Stimulated activated naive B cell treated with anti-CD40 and anti-IgM and Interleukin-4, amounts not matched to agents 10 μg/mL and 1 μg/mL and 100 μg/mL, for 72 hours (primary cell): Measurements from ENCODE around the gene XCR1.

Experiments
- ATAC-seq, 2 donors: fragments of 150-1000 bp; cut with Tn5 transposase; replicated peaks; 2 replicates each; pipeline ENCODE4 v1.10.0; 2021; ENCODE audit warnings: moderate library complexity in 1 of 2
- DNase-seq: peaks from one replicate; pipeline ENCODE4 v3.0.0; 2021
- H3K27ac Mint-ChIP-seq: one replicate; pipeline ENCODE4 v1.8.0; 2022; ENCODE audit warnings: mild to moderate bottlenecking, mixed read lengths
- H3K27me3 Mint-ChIP-seq, 2 donors: one replicate each; pipeline ENCODE4 v1.8.0; 2022; ENCODE audit warnings: mixed read lengths in 2 of 2
- H3K36me3 Mint-ChIP-seq, 2 donors: one replicate each; pipeline ENCODE4 v1.8.0; 2022; ENCODE audit warnings: mixed read lengths in 2 of 2, mild to moderate bottlenecking in 1 of 2
- H3K4me1 Mint-ChIP-seq, 2 donors: one replicate each; pipeline ENCODE4 v1.8.0; 2022; ENCODE audit warnings: mixed read lengths in 2 of 2, mild to moderate bottlenecking in 1 of 2
- H3K4me3 Mint-ChIP-seq, 2 donors: one replicate each; pipeline ENCODE4 v1.8.0; 2022; ENCODE audit warnings: mild to moderate bottlenecking in 2 of 2, mixed read lengths in 2 of 2, moderate library complexity in 1 of 2
- H3K9me3 Mint-ChIP-seq, 2 donors: one replicate each; pipeline ENCODE4 v1.8.0; 2022; ENCODE audit warnings: mixed read lengths in 2 of 2, mild to moderate bottlenecking in 1 of 2

XCR1 gene

GRCh38 chr3:46029953-46030543 lies 2.8 kb upstream of the XCR1 start:
- peaks cover 6 to 18% of the 10 kb centered on the region in 2 donors for H3K4me1 Mint-ChIP-seq
- peaks cover 2 to 16% of the 10 kb centered on the region in 2 donors for H3K36me3 Mint-ChIP-seq
- H3K9me3 Mint-ChIP-seq = peaks cover 10 to 15% of the 10 kb centered on the region in 2 donors
- no peak overlapping the region for H3K27ac Mint-ChIP-seq
- no peak for DNase-seq
- peaks cover 0 to 3% of the 10 kb centered on the region in 2 donors for H3K27me3 Mint-ChIP-seq
- no peak overlapping the region for H3K4me3 Mint-ChIP-seq
- peak; percentile 90 to 98 for ATAC-seq

- H3K27me3 Mint-ChIP-seq = peaks cover 4 to 5% of the 10 kb centered on the region in 2 donors
- no peak overlapping the region for H3K4me3 Mint-ChIP-seq
- peaks cover 6 to 18% of the 10 kb centered on the region in 2 donors for H3K4me1 Mint-ChIP-seq
- H3K27ac Mint-ChIP-seq = no peak overlapping the region
- DNase-seq (no peak), ATAC-seq (no peak)
- H3K36me3 Mint-ChIP-seq = peaks cover 2 to 16% of the 10 kb centered on the region in 2 donors
- H3K9me3 Mint-ChIP-seq = peaks cover 10 to 15% of the 10 kb centered on the region in 2 donors
Observed at GRCh38 chr3:46027736-46028397, 584 bp upstream of the XCR1 start.

GRCh38 chr3:46025139-46025538 lies 2.1 kb downstream of the XCR1 start:
- H3K4me3 Mint-ChIP-seq = no peak overlapping the region
- H3K27ac Mint-ChIP-seq = no peak overlapping the region
- DNase-seq (no peak), ATAC-seq (no peak)
- peaks cover 2 to 9% of the 10 kb centered on the region in 2 donors for H3K36me3 Mint-ChIP-seq
- peaks cover 14 to 23% of the 10 kb centered on the region in 2 donors for H3K27me3 Mint-ChIP-seq
- peaks cover 9 to 15% of the 10 kb centered on the region in 2 donors for H3K9me3 Mint-ChIP-seq
- H3K4me1 Mint-ChIP-seq = peaks cover 3 to 6% of the 10 kb centered on the region in 2 donors

- H3K36me3 Mint-ChIP-seq = peaks cover 2 to 9% of the 10 kb centered on the region in 2 donors
- no peak for DNase-seq
Observed at GRCh38 chr3:46024131-46024530, 3.2 kb downstream of the XCR1 start.

GRCh38 chr3:46022909-46023785 lies 4.1 kb downstream of the XCR1 start:
- H3K9me3 Mint-ChIP-seq = peaks cover 7 to 10% of the 10 kb centered on the region in 2 donors
- no peak overlapping the region for H3K4me3 Mint-ChIP-seq
- peaks cover 0 to 6% of the 10 kb centered on the region in 2 donors for H3K36me3 Mint-ChIP-seq
- no peak for ATAC-seq
- no peak overlapping the region for H3K27ac Mint-ChIP-seq
- H3K27me3 Mint-ChIP-seq = peaks cover 14 to 23% of the 10 kb centered on the region in 2 donors
- no peak for DNase-seq
- H3K4me1 Mint-ChIP-seq = peaks cover 4 to 7% of the 10 kb centered on the region in 2 donors

More at GRCh38 chr3:46024131-46024530, 3.2 kb downstream of the XCR1 start:
- Mint-ChIP-seq H3K27ac (no peak overlapping the region), H3K4me3 (no peak overlapping the region), H3K27me3 (peaks cover 14 to 23% of the 10 kb centered on the region in 2 donors), H3K9me3 (peaks cover 9 to 15% of the 10 kb centered on the region in 2 donors), H3K4me1 (peaks cover 4 to 6% of the 10 kb centered on the region in 2 donors)
- ATAC-seq = no peak

- H3K9me3 Mint-ChIP-seq = no peaks in the 10 kb centered on the region
Observed at GRCh38 chr3:46021516-46021915, 5.8 kb downstream of the XCR1 start.

GRCh38 chr3:46020766-46021510 lies 6.3 kb downstream of the XCR1 start:
- DNase-seq = no peak
- Mint-ChIP-seq H3K4me3 (no peak overlapping the region), H3K9me3 (no peaks in the 10 kb centered on the region), H3K36me3 (no peaks in the 10 kb centered on the region), H3K4me1 (peaks cover 4 to 18% of the 10 kb centered on the region in 2 donors), H3K27ac (no peak overlapping the region), H3K27me3 (peaks cover 14 to 23% of the 10 kb centered on the region in 2 donors)
- no peak for ATAC-seq

More at GRCh38 chr3:46021516-46021915, 5.8 kb downstream of the XCR1 start:
- Mint-ChIP-seq H3K27me3 (peaks cover 14 to 23% of the 10 kb centered on the region in 2 donors), H3K4me1 (peaks cover 4 to 18% of the 10 kb centered on the region in 2 donors), H3K27ac (no peak overlapping the region), H3K4me3 (no peak overlapping the region), H3K36me3 (no peaks in the 10 kb centered on the region)
- ATAC-seq (no peak), DNase-seq (no peak)

- no peaks in the 10 kb centered on the region for H3K36me3 Mint-ChIP-seq
- ATAC-seq (peak in 1 of 2 donors; percentile 55), DNase-seq (no peak)
- H3K4me3 Mint-ChIP-seq = no peak overlapping the region
- H3K27me3 Mint-ChIP-seq = peaks cover 14 to 23% of the 10 kb centered on the region in 2 donors
- H3K9me3 Mint-ChIP-seq = no peaks in the 10 kb centered on the region
- no peak overlapping the region for H3K27ac Mint-ChIP-seq
- H3K4me1 Mint-ChIP-seq = peaks cover 4 to 18% of the 10 kb centered on the region in 2 donors
Observed at GRCh38 chr3:46019707-46020106, 7.6 kb downstream of the XCR1 start.

GRCh38 chr3:46017720-46018119 lies 9.6 kb downstream of the XCR1 start:
- H3K36me3 Mint-ChIP-seq = no peaks in the 10 kb centered on the region
- no peak overlapping the region for H3K27ac Mint-ChIP-seq
- no peak for DNase-seq
- ATAC-seq = peak; percentile 56 to 64
- H3K9me3 Mint-ChIP-seq = no peaks in the 10 kb centered on the region
- H3K27me3 Mint-ChIP-seq = peaks cover 14 to 18% of the 10 kb centered on the region in 2 donors
- H3K4me3 Mint-ChIP-seq = no peak overlapping the region
- peaks cover 4 to 18% of the 10 kb centered on the region in 2 donors for H3K4me1 Mint-ChIP-seq

- H3K27me3 Mint-ChIP-seq = peaks cover 0 to 4% of the 10 kb centered on the region in 2 donors
- H3K27ac Mint-ChIP-seq = no peak overlapping the region
- H3K4me1 Mint-ChIP-seq = peaks cover 0 to 12% of the 10 kb centered on the region in 2 donors
- DNase-seq (no peak), ATAC-seq (no peak)
- H3K9me3 Mint-ChIP-seq = no peaks in the 10 kb centered on the region
- H3K36me3 Mint-ChIP-seq = no peaks in the 10 kb centered on the region
- no peak overlapping the region for H3K4me3 Mint-ChIP-seq
Observed at GRCh38 chr3:46013316-46014094, 13.8 kb downstream of the XCR1 start.

- DNase-seq = no peak
- peaks cover 0 to 3% of the 10 kb centered on the region in 2 donors for H3K4me1 Mint-ChIP-seq
- ATAC-seq = no peak
- no peak overlapping the region for H3K27ac Mint-ChIP-seq
- peaks cover 0 to 4% of the 10 kb centered on the region in 2 donors for H3K27me3 Mint-ChIP-seq
- no peaks in the 10 kb centered on the region for H3K9me3 Mint-ChIP-seq
- H3K36me3 Mint-ChIP-seq = no peaks in the 10 kb centered on the region
- no peak overlapping the region for H3K4me3 Mint-ChIP-seq
Observed at GRCh38 chr3:46012246-46012645, 15.0 kb downstream of the XCR1 start.

GRCh38 chr3:46010519-46011113 lies 16.7 kb downstream of the XCR1 start:
- no peak for DNase-seq
- Mint-ChIP-seq H3K27me3 (peaks cover 0 to 4% of the 10 kb centered on the region in 2 donors), H3K4me3 (no peak overlapping the region), H3K36me3 (no peaks in the 10 kb centered on the region), H3K27ac (no peak overlapping the region), H3K9me3 (no peaks in the 10 kb centered on the region), H3K4me1 (no peaks in the 10 kb centered on the region)
- no peak for ATAC-seq

- H3K36me3 Mint-ChIP-seq = no peaks in the 10 kb centered on the region
- no peaks in the 10 kb centered on the region for H3K4me1 Mint-ChIP-seq
- no peak overlapping the region for H3K4me3 Mint-ChIP-seq
- H3K27ac Mint-ChIP-seq = no peak overlapping the region
- no peaks in the 10 kb centered on the region for H3K9me3 Mint-ChIP-seq
- DNase-seq = no peak
- H3K27me3 Mint-ChIP-seq = no peaks in the 10 kb centered on the region
- no peak for ATAC-seq
Observed at GRCh38 chr3:46008058-46008457, 19.2 kb downstream of the XCR1 start.
